Large intestine (tissue), 3 donors: ENCODE measurements around the gene COL12A1. TPM values are rescaled to one million over a fixed set of nuclear protein-coding genes. Genes with fewer than 3 reads are reported as not detected.

Source experiments
- DNase-seq, 2 donors: peaks; one replicate each; pipeline versions ENCODE4 v3.0.0 to v3.0.0-alpha.2; 2013
- H3K27ac ChIP-seq: one replicate; pipeline ENCODE4 v1.5.1; 2013; ENCODE audit warnings: low read length
- H3K27me3 ChIP-seq: 2 replicates; pipeline ENCODE4 v1.6.1; 2013; ENCODE audit warnings: low read length; ENCODE audit not compliant: control insufficient read depth, insufficient read depth
- H3K36me3 ChIP-seq: 2 replicates; pipeline ENCODE4 v1.6.1; 2013; ENCODE audit warnings: low read length; ENCODE audit not compliant: control insufficient read depth, insufficient read depth
- H3K4me1 ChIP-seq: one replicate; pipeline ENCODE4 v1.6.1; 2013; ENCODE audit warnings: low read length; ENCODE audit not compliant: control insufficient read depth, insufficient read depth
- H3K4me3 ChIP-seq: one replicate; pipeline ENCODE4 v1.5.1; 2013; ENCODE audit warnings: low read length
- H3K9me3 ChIP-seq: one replicate; pipeline ENCODE4 v1.6.1; 2013; ENCODE audit warnings: mild to moderate bottlenecking, low read depth, low read length, moderate library complexity; ENCODE audit not compliant: control insufficient read depth
- WGBS: methylation state at CpG from one replicate; pipeline ENCODE4 v1.1.5; 2013; ENCODE audit warnings: low lambda C conversion rate; ENCODE audit not compliant: insufficient coverage; 5-methylcytosine and 5-hydroxymethylcytosine counted together
- polyA plus RNA-seq: library from polyadenylated mRNA; unstranded; fragments of 120-200 nt; gene quantifications from one replicate; pipeline ENCODE4 v1.2.1, GENCODE V29; 2013

COL12A1 gene
- polyA plus RNA-seq, 1 donor = 90.9 TPM

GRCh38 chr6:75145211-75145610 is 60.6 kb downstream of the COL12A1 start:
- 100% methylated on average over 3 of the region's 4 CpGs for WGBS
- H3K4me1 ChIP-seq = no peaks in the 10 kb centered on the region
- no peaks in the 10 kb centered on the region for H3K27me3 ChIP-seq
- peaks cover 10% of the 10 kb centered on the region for H3K36me3 ChIP-seq
- H3K27ac ChIP-seq = no peak overlapping the region
- H3K4me3 ChIP-seq = no peak overlapping the region
- no peaks in the 10 kb centered on the region for H3K9me3 ChIP-seq
- no peak for DNase-seq

- Histone ChIP-seq H3K36me3 (peaks cover 10% of the 10 kb centered on the region), H3K4me1 (no peaks in the 10 kb centered on the region), H3K9me3 (no peaks in the 10 kb centered on the region), H3K27me3 (no peaks in the 10 kb centered on the region), H3K4me3 (no peak overlapping the region), H3K27ac (no peak overlapping the region)
- WGBS = no CpG with 5 or more reads among the region's 1 CpG
- DNase-seq = no peak
These were observed 61.5 kb downstream of the COL12A1 start for GRCh38 chr6:75144386-75144785.

DNA sequence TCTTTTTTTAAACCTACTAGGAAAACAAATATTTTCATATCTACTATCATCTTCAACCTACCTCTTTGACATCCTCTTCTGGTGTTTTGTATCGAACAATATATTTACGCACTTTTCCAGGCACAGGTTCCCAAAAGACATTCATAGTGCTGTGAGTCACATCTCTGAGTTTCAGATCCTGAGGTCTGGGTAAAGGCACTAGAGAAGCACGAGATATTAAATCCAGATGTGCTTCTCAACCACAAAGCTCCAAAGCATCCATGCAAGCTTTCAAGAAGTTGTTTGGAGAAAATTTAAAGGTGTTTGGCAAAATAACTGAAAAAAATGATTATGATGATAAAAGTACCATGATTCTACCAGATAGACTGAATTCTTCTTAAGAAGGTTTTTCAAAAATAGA is 62.7 kb downstream of the COL12A1 start:
- no peaks in the 10 kb centered on the region for H3K27me3 ChIP-seq
- no peak overlapping the region for H3K27ac ChIP-seq
- H3K4me3 ChIP-seq = no peak overlapping the region
- H3K4me1 ChIP-seq = no peaks in the 10 kb centered on the region
- H3K9me3 ChIP-seq = no peaks in the 10 kb centered on the region
- 100% methylated on average over 3 of the region's 3 CpGs for WGBS
- H3K36me3 ChIP-seq = peaks cover 17% of the 10 kb centered on the region
- DNase-seq = no peak

GRCh38 chr6:75142721-75143120 is 63.1 kb downstream of the COL12A1 start:
- DNase-seq = no peak

DNA sequence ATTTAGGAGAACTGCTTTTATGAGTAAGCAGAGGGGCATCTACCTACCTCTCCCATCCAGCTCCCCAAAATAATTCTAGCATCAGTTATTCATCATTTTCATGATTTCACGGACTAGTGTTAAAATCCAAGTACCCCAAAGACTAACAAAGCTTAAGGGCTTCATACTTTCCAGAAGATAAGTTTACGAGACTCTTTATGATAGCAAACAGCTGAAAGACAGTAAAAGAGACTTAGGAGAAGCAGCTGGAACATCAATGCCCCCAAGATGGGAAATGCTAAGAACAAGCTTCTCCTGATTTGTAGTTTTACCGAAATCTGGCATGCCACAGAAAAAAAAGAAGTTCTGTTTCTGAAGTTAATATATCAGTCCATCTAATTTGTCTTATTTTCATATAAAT is 70.0 kb downstream of the COL12A1 start:
- Histone ChIP-seq H3K4me3 (no peak overlapping the region), H3K27ac (no peak overlapping the region), H3K27me3 (no peaks in the 10 kb centered on the region), H3K4me1 (no peaks in the 10 kb centered on the region), H3K9me3 (no peaks in the 10 kb centered on the region), H3K36me3 (peaks cover 21% of the 10 kb centered on the region)
- WGBS = 100% methylated on average over 1 of the region's 3 CpGs
- no peak for DNase-seq

More at GRCh38 chr6:75142721-75143120, 63.1 kb downstream of the COL12A1 start:
- Histone ChIP-seq H3K9me3 (no peaks in the 10 kb centered on the region), H3K27ac (no peak overlapping the region), H3K4me1 (no peaks in the 10 kb centered on the region), H3K36me3 (peaks cover 17% of the 10 kb centered on the region), H3K4me3 (no peak overlapping the region), H3K27me3 (no peaks in the 10 kb centered on the region)
- no CpG with 5 or more reads among the region's 2 CpGs for WGBS

DNA sequence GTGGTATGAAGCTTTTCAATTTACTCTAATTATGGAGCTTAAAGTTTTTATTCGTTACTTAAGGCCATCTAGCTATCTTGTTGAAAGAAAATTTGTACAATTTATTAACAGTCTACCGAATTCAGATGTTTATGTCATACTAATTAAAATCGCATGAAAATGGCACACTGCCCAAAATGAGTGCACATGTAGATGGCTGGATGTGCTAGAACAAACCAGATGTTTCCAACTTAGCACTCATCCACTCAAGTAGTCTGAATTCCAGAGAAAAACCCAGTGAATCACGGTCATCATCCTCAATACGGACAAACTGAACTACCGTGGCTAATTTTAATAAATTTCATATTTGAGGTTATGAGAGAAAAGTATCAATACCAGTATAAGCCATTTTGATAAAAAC is 70.4 kb downstream of the COL12A1 start:
- Histone ChIP-seq H3K9me3 (no peaks in the 10 kb centered on the region), H3K4me3 (no peak overlapping the region), H3K27me3 (no peaks in the 10 kb centered on the region), H3K36me3 (peaks cover 23% of the 10 kb centered on the region), H3K27ac (no peak overlapping the region), H3K4me1 (no peaks in the 10 kb centered on the region)
- 80% methylated on average over 2 of the region's 6 CpGs for WGBS
- no peak for DNase-seq

GRCh38 chr6:75130784-75131183 is 75.1 kb downstream of the COL12A1 start:
- peaks cover 14% of the 10 kb centered on the region for H3K36me3 ChIP-seq
- no CpG with 5 or more reads among the region's 9 CpGs for WGBS
- no peaks in the 10 kb centered on the region for H3K9me3 ChIP-seq
- H3K4me1 ChIP-seq = no peaks in the 10 kb centered on the region
- no peak overlapping the region for H3K4me3 ChIP-seq
- no peaks in the 10 kb centered on the region for H3K27me3 ChIP-seq
- DNase-seq = no peak
- H3K27ac ChIP-seq = no peak overlapping the region

GRCh38 chr6:75128878-75129570 is 76.8 kb downstream of the COL12A1 start:
- Histone ChIP-seq H3K27ac (no peak overlapping the region), H3K4me1 (no peaks in the 10 kb centered on the region)
- no CpG with 5 or more reads among the region's 3 CpGs for WGBS

GRCh38 chr6:75126518-75126917 is 79.3 kb downstream of the COL12A1 start:
- Histone ChIP-seq H3K9me3 (no peaks in the 10 kb centered on the region), H3K4me1 (no peaks in the 10 kb centered on the region), H3K27me3 (no peaks in the 10 kb centered on the region), H3K4me3 (no peak overlapping the region), H3K36me3 (peaks cover 4% of the 10 kb centered on the region), H3K27ac (no peak overlapping the region)
- WGBS = no CpG with 5 or more reads among the region's 2 CpGs
- no peak for DNase-seq

More at GRCh38 chr6:75128878-75129570, 76.8 kb downstream of the COL12A1 start:
- Histone ChIP-seq H3K27me3 (no peaks in the 10 kb centered on the region), H3K4me3 (no peak overlapping the region), H3K36me3 (peaks cover 10% of the 10 kb centered on the region), H3K9me3 (no peaks in the 10 kb centered on the region)
- DNase-seq = no peak

DNA sequence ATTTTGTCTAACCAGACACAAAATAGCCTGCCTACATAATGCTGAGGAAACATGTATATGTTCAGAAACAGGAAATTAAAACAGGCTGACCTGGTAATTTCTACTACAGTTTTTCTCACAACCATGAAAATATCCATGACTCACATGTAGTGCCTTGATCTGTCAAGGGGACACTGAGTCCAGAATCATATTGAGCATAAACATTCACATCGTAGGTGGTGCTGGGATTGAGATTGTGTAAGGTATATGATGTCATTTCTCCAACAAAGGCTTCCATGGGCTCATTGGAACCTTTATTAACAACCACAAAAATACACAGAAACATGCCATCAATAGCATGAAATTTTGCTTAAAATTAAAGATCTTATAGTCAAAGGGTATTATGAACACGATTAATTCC is 80.9 kb downstream of the COL12A1 start:
- WGBS = no CpG with 5 or more reads among the region's 2 CpGs
- no peaks in the 10 kb centered on the region for H3K9me3 ChIP-seq

DNA sequence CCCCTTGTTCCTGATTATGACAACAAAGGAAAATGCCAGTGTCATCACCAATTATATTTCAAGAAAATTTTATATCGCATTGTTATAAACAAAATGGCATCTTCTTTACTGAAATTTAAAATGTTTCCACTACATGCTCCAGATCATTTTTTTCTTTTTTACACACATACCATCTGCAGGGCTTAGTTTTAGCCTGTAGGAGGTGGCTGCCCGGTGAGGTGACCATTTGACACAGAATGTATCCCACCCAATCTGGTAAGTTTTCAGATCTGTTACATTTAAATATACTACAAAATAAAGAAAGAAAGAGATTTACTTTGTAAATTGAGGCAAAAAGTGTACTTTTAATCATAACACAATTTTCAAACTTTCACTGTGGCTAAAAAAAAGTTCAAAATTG is 81.8 kb downstream of the COL12A1 start:
- H3K4me3 ChIP-seq = no peak overlapping the region
- DNase-seq = no peak
- WGBS = 60% methylated on average over 1 of the region's 2 CpGs
- H3K4me1 ChIP-seq = no peaks in the 10 kb centered on the region
- H3K27me3 ChIP-seq = no peaks in the 10 kb centered on the region
- H3K27ac ChIP-seq = no peak overlapping the region
- peaks cover 2% of the 10 kb centered on the region for H3K36me3 ChIP-seq
- no peaks in the 10 kb centered on the region for H3K9me3 ChIP-seq

More for the DNA sequence above, 80.9 kb downstream of the COL12A1 start:
- no peak overlapping the region for H3K27ac ChIP-seq
- no peaks in the 10 kb centered on the region for H3K4me1 ChIP-seq
- no peak for DNase-seq
- H3K36me3 ChIP-seq = peaks cover 2% of the 10 kb centered on the region
- H3K27me3 ChIP-seq = no peaks in the 10 kb centered on the region
- H3K4me3 ChIP-seq = no peak overlapping the region
